ENCODE results near the gene FKBP3.

The FKBP3 gene

GRCh38 chr14:45072126-45072525, 62.2 kb downstream of the FKBP3 start:
- no peak for TF ChIP-seq CTCF (IDR thresholded peaks at IDR 0.05; ENCODE audit: insufficient read depth, low read length, missing control alignments)
- ChIA-PET CTCF (no interaction called here), POLR2A (no interaction called here)

GRCh38 chr14:45070215-45070614, 64.1 kb downstream of the FKBP3 start:
- H3K4me3 ChIP-seq (ENCODE audit: low read depth, low read length): no peak overlapping the region
- ChIA-PET CTCF (no interaction called here), POLR2A (no interaction called here)
- no peak for DNase-seq (ENCODE audit: low read depth, low spot score)
- no peak for TF ChIP-seq CTCF (IDR thresholded peaks at IDR 0.05; ENCODE audit: insufficient read depth, low read length, missing control alignments)

More at GRCh38 chr14:45072126-45072525, 62.2 kb downstream of the FKBP3 start:
- no peak overlapping the region for H3K4me3 ChIP-seq (ENCODE audit: low read depth, low read length)
- no peak for DNase-seq (ENCODE audit: low read depth, low spot score)

- no peak overlapping the region for H3K4me3 ChIP-seq (ENCODE audit: low read depth, low read length)
- DNase-seq (ENCODE audit: low read depth, low spot score): no peak
- CTCF ChIA-PET: no interaction called here
- no peak for TF ChIP-seq CTCF (IDR thresholded peaks at IDR 0.05; ENCODE audit: insufficient read depth, low read length, missing control alignments)
- POLR2A ChIA-PET: no interaction called here
Measured at GRCh38 chr14:45068396-45068795, 65.9 kb downstream of the FKBP3 start.

GRCh38 chr14:45066667-45067066, 67.6 kb downstream of the FKBP3 start:
- CTCF ChIA-PET: interaction anchor here (2.1 kb wide), 1 partner anchor 15 kb away, joined by 5 read pairs; no protein-coding TSS in a partner anchor
- H3K4me3 ChIP-seq (ENCODE audit: low read depth, low read length): no peak overlapping the region
- no peak for TF ChIP-seq CTCF (IDR thresholded peaks at IDR 0.05; ENCODE audit: insufficient read depth, low read length, missing control alignments)
- no peak for DNase-seq (ENCODE audit: low read depth, low spot score)
- POLR2A ChIA-PET: no interaction called here

DNA sequence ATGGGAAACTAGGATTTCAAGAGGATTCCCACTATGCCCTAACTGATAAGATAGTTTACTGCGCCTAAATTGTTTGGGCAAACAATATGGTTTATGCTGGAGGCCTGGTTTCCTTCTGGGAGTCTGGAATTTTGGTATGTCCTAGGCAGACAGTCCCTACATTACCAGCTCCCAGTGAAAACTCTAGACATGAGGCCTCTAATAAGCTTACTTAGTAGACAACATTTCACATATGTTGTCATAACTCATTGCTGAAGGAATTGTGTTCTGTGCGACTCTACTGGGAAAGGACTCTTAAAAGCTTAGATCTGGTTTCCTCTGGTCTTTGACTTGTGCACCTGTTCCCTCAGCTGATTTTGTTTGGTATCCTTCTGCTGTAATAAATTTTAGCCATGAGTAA, 68.3 kb downstream of the FKBP3 start:
- no peak for DNase-seq (ENCODE audit: low read depth, low spot score)
- ChIA-PET CTCF (interaction anchor here (2.1 kb wide), 1 partner anchor 14 kb away, joined by 5 read pairs; no protein-coding TSS in a partner anchor), POLR2A (no interaction called here)
- no peak overlapping the region for H3K4me3 ChIP-seq (ENCODE audit: low read depth, low read length)
- no peak for TF ChIP-seq CTCF (IDR thresholded peaks at IDR 0.05; ENCODE audit: insufficient read depth, low read length, missing control alignments)
